ENCODE results near the gene RNF31.

RNF31 gene

GRCh38 chr14:24121210-24121609 is 26.1 kb upstream of the RNF31 start:
- TF ChIP-seq ZFX (IDR thresholded peaks at IDR 0.05; ENCODE audit: borderline replicate concordance) (no peak), CTCF (IDR thresholded peaks at IDR 0.05) (no peak)
- H3K27ac ChIP-seq, result no peak overlapping the region

- H3K27ac ChIP-seq, result no peak overlapping the region
- no peak for TF ChIP-seq ZFX (IDR thresholded peaks at IDR 0.05; ENCODE audit: borderline replicate concordance)
These were observed 24.9 kb upstream of the RNF31 start for GRCh38 chr14:24122416-24122815.

GRCh38 chr14:24122898-24123297 is 24.4 kb upstream of the RNF31 start:
- no peak for TF ChIP-seq CTCF (IDR thresholded peaks at IDR 0.05)
- TF ChIP-seq ZFX (IDR thresholded peaks at IDR 0.05; ENCODE audit: borderline replicate concordance), result no peak
- 0 out of 2 replicates have a peak overlapping the region, but pooled peaks have one; percentile 29 for H3K27ac ChIP-seq

GRCh38 chr14:24123424-24124417 is 23.6 kb upstream of the RNF31 start:
- no peak for TF ChIP-seq CTCF (IDR thresholded peaks at IDR 0.05)
- TF ChIP-seq ZFX (IDR thresholded peaks at IDR 0.05; ENCODE audit: borderline replicate concordance), result no peak
- 0 out of 2 replicates have a peak overlapping the region, but pooled peaks have one; percentile 29 for H3K27ac ChIP-seq

GRCh38 chr14:24126939-24127338 is 20.4 kb upstream of the RNF31 start:
- H3K27ac ChIP-seq, result no peak overlapping the region
- TF ChIP-seq CTCF (IDR thresholded peaks at IDR 0.05), result no peak
- no peak for TF ChIP-seq ZFX (IDR thresholded peaks at IDR 0.05; ENCODE audit: borderline replicate concordance)

- TF ChIP-seq ZFX (IDR thresholded peaks at IDR 0.05; ENCODE audit: borderline replicate concordance) (no peak), CTCF (IDR thresholded peaks at IDR 0.05) (no peak)
- no peak overlapping the region for H3K27ac ChIP-seq
These were observed 19.6 kb upstream of the RNF31 start for GRCh38 chr14:24127673-24128072.

- H3K27ac ChIP-seq, result no peak overlapping the region
- no peak for TF ChIP-seq ZFX (IDR thresholded peaks at IDR 0.05; ENCODE audit: borderline replicate concordance)
- TF ChIP-seq CTCF (IDR thresholded peaks at IDR 0.05), result no peak
These were observed 17.8 kb upstream of the RNF31 start for GRCh38 chr14:24129410-24129998.

All from 22Rv1 (cell line).